Suppressor macrophage (primary cell): ENCODE data around the gene MSH5.
A peak's percentile ranks its signal among the peaks of the same experiment; 100 is the strongest.

Experiments used
- DNase-seq, 4 experiments: peaks; one replicate each; pipeline ENCODE4 v3.0.0-alpha.2; 2020 to 2022

MSH5 gene

GRCh38 chr6:31761343-31761742, 21.5 kb downstream of the MSH5 start:
- DNase-seq, result no peak

GRCh38 chr6:31762356-31762755, 22.6 kb downstream of the MSH5 start, which contains the start of gene SAPCD1:
SAPCD1 (plus strand) TSS chr6:31762656; CDS start chr6:31763055, 399 bp downstream.
- DNase-seq, result no peak

GRCh38 chr6:31762878-31763618, 23.2 kb downstream of the MSH5 start:
- no peak for DNase-seq

- no peak for DNase-seq
These were observed 23.8 kb downstream of the MSH5 start for GRCh38 chr6:31763619-31763940.

- no peak for DNase-seq
These were observed 24.4 kb downstream of the MSH5 start for GRCh38 chr6:31764198-31764597.

- no peak for DNase-seq
These were observed 25.7 kb downstream of the MSH5 start for GRCh38 chr6:31765559-31765909.

- DNase-seq, result no peak
These were observed 26.3 kb downstream of the MSH5 start for GRCh38 chr6:31765910-31766794.

GRCh38 chr6:31767096-31767645, 27.4 kb downstream of the MSH5 start:
- peak in 3 of 4 experiments; percentile 14 to 34 (median 27) for DNase-seq

GRCh38 chr6:31768363-31769257, 28.8 kb downstream of the MSH5 start:
- peak; percentile 72 to 90 (median 83) for DNase-seq

- peak; percentile 83 to 91 (median 88) for DNase-seq
These were observed 30.0 kb downstream of the MSH5 start for GRCh38 chr6:31769684-31770371.

GRCh38 chr6:31770860-31771259, 31.1 kb downstream of the MSH5 start:
- no peak for DNase-seq

GRCh38 chr6:31771992-31772358, 32.2 kb downstream of the MSH5 start:
- DNase-seq, result peak in 2 of 4 experiments; percentile 24 to 36

GRCh38 chr6:31775184-31775583, 35.4 kb downstream of the MSH5 start:
- no peak for DNase-seq

- DNase-seq, result no peak
These were observed 36.1 kb downstream of the MSH5 start for GRCh38 chr6:31775633-31776484.

GRCh38 chr6:31776485-31776988, 36.7 kb downstream of the MSH5 start:
- peak in 2 of 4 experiments; percentile 34 to 41 for DNase-seq

GRCh38 chr6:31776989-31777666, 37.3 kb downstream of the MSH5 start, which contains the start of gene VWA7:
VWA7 (minus strand) TSS chr6:31777328; CDS start chr6:31776779, 549 bp downstream.
- peak; percentile 80 to 90 (median 86) for DNase-seq

- DNase-seq, result no peak
These were observed 37.9 kb downstream of the MSH5 start for GRCh38 chr6:31777667-31778050.

- DNase-seq, result no peak
These were observed 38.4 kb downstream of the MSH5 start for GRCh38 chr6:31778193-31778592.

- DNase-seq, result no peak
These were observed 39.4 kb downstream of the MSH5 start for GRCh38 chr6:31778999-31779885.
